H1 (cell line): ENCODE data around the gene DKK3. TPM values are rescaled to one million over a fixed set of nuclear protein-coding genes. Genes with fewer than 3 reads are reported as not detected.

ENCODE experiments used
- CTCF ChIA-PET: fragments of 300-600 bp; sonication (Branson Sonifier 250); formaldehyde crosslinking; loops from one replicate; lab custom pipeline; 2021; ENCODE audit not compliant: partially characterized antibody; lab: Charles Lee
- POLR2A ChIA-PET: fragments of 300-600 bp; sonication (Branson Sonifier 250); formaldehyde crosslinking; loops from one replicate; lab custom pipeline; 2021; ENCODE audit warnings: inconsistent platforms; ENCODE audit not compliant: partially characterized antibody; lab: Charles Lee
- DNase-seq, 2 experiments: peaks; one replicate each; pipeline versions ENCODE4 v3.0.0 to v3.0.0-alpha.2; 2010 to 2022; ENCODE audit warnings: low spot score in 2 of 2, low read depth in 1 of 2, mixed read lengths in 1 of 2
- FAIRE-seq: peaks from 2 replicates; lab custom pipeline; 2011; peaks lifted over from hg19 to GRCh38; lab: Jason Lieb, UNC
- H2AFZ ChIP-seq: 2 replicates; pipeline ENCODE4 v1.8.1; 2012; ENCODE audit warnings: low read length, inconsistent platforms
- H2AK5ac ChIP-seq: 2 replicates; pipeline ENCODE4 v1.6.1; 2013; ENCODE audit warnings: low read depth, low read length
- H2BK120ac ChIP-seq: replicated peaks from 2 replicates; pipeline ENCODE3; 2013; ENCODE audit warnings: low read depth, low read length, inconsistent platforms
- H2BK12ac ChIP-seq: 2 replicates; pipeline ENCODE4 v1.6.1; 2013; ENCODE audit warnings: low read depth, low read length
- H2BK15ac ChIP-seq: 2 replicates; pipeline ENCODE4 v1.6.1; 2013; ENCODE audit warnings: low read length
- H2BK20ac ChIP-seq: 2 replicates; pipeline ENCODE4 v1.6.1; 2013; ENCODE audit warnings: low read length
- H2BK5ac ChIP-seq: 2 replicates; pipeline ENCODE4 v1.6.1; 2013; ENCODE audit warnings: low read depth, low read length
- H3K14ac ChIP-seq: 2 replicates; pipeline ENCODE4 v1.6.1; 2013; ENCODE audit warnings: inconsistent platforms; ENCODE audit not compliant: insufficient read length
- H3K18ac ChIP-seq: 2 replicates; pipeline ENCODE4 v1.6.1; 2013; ENCODE audit warnings: low read length; ENCODE audit errors: extremely low read depth
- H3K23ac ChIP-seq: 2 replicates; pipeline ENCODE4 v1.6.1; 2013; ENCODE audit warnings: inconsistent platforms; ENCODE audit not compliant: insufficient read length
- H3K23me2 ChIP-seq: 2 replicates; pipeline ENCODE4 v1.6.1; 2013; ENCODE audit warnings: low read depth, low read length
- H3K27ac ChIP-seq: 2 replicates; pipeline ENCODE4 v1.6.1; 2011; ENCODE audit warnings: low read depth, low read length, inconsistent platforms
- H3K27me3 ChIP-seq, 4 experiments: replicated peaks in 1 of 4; 1 replicate in 1 of 4; 2 replicates in 3 of 4; pipeline versions ENCODE4 v1.6.1 to v1.8.1; 2011 to 2013; ENCODE audit warnings: low read length in 3 of 4, mild to moderate bottlenecking in 3 of 4, inconsistent platforms in 2 of 4, mixed read lengths in 2 of 4, moderate library complexity in 1 of 4; ENCODE audit not compliant: control insufficient read depth in 3 of 4, insufficient read depth in 3 of 4; ENCODE audit errors: extremely low read depth in 1 of 4
- H3K36me3 ChIP-seq, 4 experiments: 2 replicates each; pipeline versions ENCODE4 v1.6.1 to v1.8.1; 2011 to 2013; ENCODE audit warnings: mild to moderate bottlenecking in 4 of 4, low read length in 3 of 4, moderate library complexity in 2 of 4, control low read depth in 1 of 4, inconsistent platforms in 1 of 4; ENCODE audit not compliant: insufficient read depth in 4 of 4, control insufficient read depth in 2 of 4
- H3K4ac ChIP-seq: replicated peaks from 2 replicates; pipeline ENCODE3; 2013; ENCODE audit warnings: low read length, low read depth, mixed read lengths, inconsistent platforms; ENCODE audit not compliant: insufficient read length
- H3K4me1 ChIP-seq, 4 experiments: replicated peaks in 1 of 4; 1 replicate in 1 of 4; 2 replicates in 3 of 4; pipeline versions ENCODE4 v1.6.1 to v1.8.1; 2011 to 2013; ENCODE audit warnings: low read length in 3 of 4, inconsistent platforms in 2 of 4, mixed read lengths in 1 of 4; ENCODE audit not compliant: insufficient read depth in 4 of 4, control insufficient read depth in 3 of 4
- H3K4me2 ChIP-seq, 2 experiments: 2 replicates each; pipeline versions ENCODE4 v1.6.1 to v1.8.1; 2011 to 2013; ENCODE audit warnings: low read depth in 2 of 2, low read length in 2 of 2, control low read depth in 1 of 2, inconsistent platforms in 1 of 2, mild to moderate bottlenecking in 1 of 2; ENCODE audit not compliant: insufficient read depth in 1 of 2
- H3K4me3 ChIP-seq, 4 experiments: fragments of 200-600, 300-600 bp in 1 of 4; sonication (generic), shearing (Covaris generic), sonication (Bioruptor Twin) in 1 of 4; 2 replicates each; pipeline versions ENCODE4 v1.5.1 to v1.8.1; 2011 to 2016; ENCODE audit warnings: low read length in 4 of 4, low read depth in 3 of 4, control low read depth in 2 of 4, inconsistent platforms in 2 of 4, mild to moderate bottlenecking in 2 of 4, mixed read lengths in 1 of 4, moderate library complexity in 1 of 4; ENCODE audit not compliant: insufficient read depth in 2 of 4; ENCODE audit errors: extremely low read depth in 1 of 4
- H3K56ac ChIP-seq: replicated peaks from 2 replicates; pipeline ENCODE3; 2013; ENCODE audit warnings: low read depth, mild to moderate bottlenecking, mixed read lengths, low read length, inconsistent platforms; ENCODE audit not compliant: insufficient read length
- H3K79me1 ChIP-seq: 2 replicates; pipeline ENCODE4 v1.6.1; 2013; ENCODE audit warnings: low read depth, low read length, control low read depth
- H3K79me2 ChIP-seq, 2 experiments: 2 replicates each; pipeline versions ENCODE4 v1.6.1 to v1.8.1; 2012 to 2013; ENCODE audit warnings: low read length in 2 of 2, mild to moderate bottlenecking in 2 of 2, inconsistent platforms in 1 of 2; ENCODE audit not compliant: insufficient read depth in 2 of 2, control insufficient read depth in 1 of 2
- H3K9ac ChIP-seq, 4 experiments: replicated peaks in 1 of 4; 1 replicate in 1 of 4; 2 replicates in 3 of 4; pipeline versions ENCODE4 v1.6.1 to v1.8.1; 2011 to 2013; ENCODE audit warnings: low read depth in 3 of 4, low read length in 3 of 4, control low read depth in 2 of 4, mild to moderate bottlenecking in 2 of 4, moderate library complexity in 2 of 4, inconsistent platforms in 1 of 4; ENCODE audit errors: extremely low read depth in 1 of 4
- H3K9me3 ChIP-seq, 2 experiments: 2 replicates each; pipeline versions ENCODE4 v1.6.1 to v1.8.1; 2012 to 2013; ENCODE audit warnings: mild to moderate bottlenecking in 2 of 2, moderate library complexity in 2 of 2, control low read depth in 1 of 2, inconsistent platforms in 1 of 2, low read depth in 1 of 2, low read length in 1 of 2, mixed read lengths in 1 of 2; ENCODE audit not compliant: insufficient read depth in 2 of 2
- H4K20me1 ChIP-seq, 2 experiments: replicated peaks in 1 of 2; 2 replicates each; pipeline versions ENCODE3 to v1.8.1; 2011 to 2013; ENCODE audit warnings: inconsistent platforms in 2 of 2, low read length in 2 of 2, mild to moderate bottlenecking in 1 of 2; ENCODE audit not compliant: insufficient read depth in 2 of 2, control insufficient read depth in 1 of 2
- H4K5ac ChIP-seq: 2 replicates; pipeline ENCODE4 v1.6.1; 2013; ENCODE audit warnings: low read length, low read depth, mixed read lengths, inconsistent platforms; ENCODE audit not compliant: insufficient read length
- H4K8ac ChIP-seq: 2 replicates; pipeline ENCODE4 v1.8.0; 2013; ENCODE audit warnings: mild to moderate bottlenecking, moderate library complexity, low read length, inconsistent platforms; ENCODE audit not compliant: insufficient read depth; ENCODE audit errors: extremely low read depth
- H4K91ac ChIP-seq: replicated peaks from 2 replicates; pipeline ENCODE3; 2013; ENCODE audit warnings: low read length, mixed read lengths, inconsistent platforms; ENCODE audit not compliant: insufficient read length
- BACH1 ChIP-seq: IDR thresholded peaks from 2 replicates; pipeline ENCODE4 v1.6.1; 2012; ENCODE audit warnings: low read length, improper control_type of control experiment
- CBX5 ChIP-seq: fragments of 300-800, 300-1000 bp; sonication (generic); IDR thresholded peaks from 2 replicates; pipeline ENCODE4 v1.7.1; 2016; ENCODE audit warnings: antibody characterized with exemption, low read length, low read depth
- CHD1 ChIP-seq: IDR thresholded peaks from 2 replicates; pipeline ENCODE4 v1.6.1; 2012; ENCODE audit warnings: low read depth, low read length, improper control_type of control experiment
- FOSL1 ChIP-seq: IDR thresholded peaks from 2 replicates; pipeline ENCODE4 v1.6.1; 2011; ENCODE audit warnings: mild to moderate bottlenecking, low read depth, low read length, moderate library complexity; ENCODE audit not compliant: insufficient read depth
- KDM5A ChIP-seq: fragments of 200-600 bp; IDR thresholded peaks from 2 replicates; pipeline ENCODE4 v1.7.1; 2012; ENCODE audit warnings: mild to moderate bottlenecking, low read length, inconsistent platforms, mixed read lengths
- RAD21 ChIP-seq, 2 experiments: IDR thresholded peaks in 1 of 2; conservative IDR thresholded peaks in 1 of 2; 2 replicates each; pipeline ENCODE4 v1.6.1; 2011; ENCODE audit warnings: low read depth in 2 of 2, low read length in 2 of 2, improper control_type of control experiment in 1 of 2, inconsistent platforms in 1 of 2, mild to moderate bottlenecking in 1 of 2, moderate library complexity in 1 of 2
- RFX5 ChIP-seq: IDR thresholded peaks from 2 replicates; pipeline ENCODE4 v1.6.1; 2011; ENCODE audit warnings: low read depth, low read length, improper control_type of control experiment, borderline replicate concordance
- RXRA ChIP-seq: IDR thresholded peaks from 2 replicates; pipeline ENCODE4 v1.6.1; 2011; ENCODE audit warnings: low read depth, mild to moderate bottlenecking, low read length, moderate library complexity; ENCODE audit not compliant: insufficient read depth
- SIN3A ChIP-seq, 2 experiments: IDR thresholded peaks in 1 of 2; conservative IDR thresholded peaks in 1 of 2; 2 replicates each; pipeline ENCODE4 v1.6.1; 2011 to 2012; ENCODE audit warnings: low read length in 2 of 2, improper control_type of control experiment in 1 of 2, low read depth in 1 of 2, mild to moderate bottlenecking in 1 of 2
- SIX5 ChIP-seq: IDR thresholded peaks from 2 replicates; pipeline ENCODE4 v1.6.1; 2011; ENCODE audit warnings: mild to moderate bottlenecking, low read depth, low read length
- SP1 ChIP-seq: IDR thresholded peaks from 2 replicates; pipeline ENCODE4 v1.6.1; 2011; ENCODE audit warnings: low read depth, low read length
- SP2 ChIP-seq: IDR thresholded peaks from 2 replicates; pipeline ENCODE4 v1.6.1; 2012; ENCODE audit warnings: mild to moderate bottlenecking, low read length, inconsistent platforms
- TAF7 ChIP-seq: optimal IDR thresholded peaks from 2 replicates; pipeline ENCODE3; 2011; ENCODE audit warnings: low read depth, mild to moderate bottlenecking, inconsistent platforms, low read length, moderate library complexity, borderline replicate concordance
- TCF12 ChIP-seq: IDR thresholded peaks from 2 replicates; pipeline ENCODE4 v1.6.1; 2011; ENCODE audit warnings: low read depth, mild to moderate bottlenecking, low read length
- WGBS, 2 experiments: shearing (Covaris generic) in 1 of 2; methylation state at CpG; one replicate each; pipeline versions ENCODE4 v1.1.6 to v1.1.7; 2013 to 2015; ENCODE audit warnings: low lambda C conversion rate in 2 of 2, mixed read lengths in 2 of 2, inconsistent platforms in 1 of 2, low coverage in 1 of 2, missing lambda C conversion rate in 1 of 2; ENCODE audit not compliant: insufficient replicate concordance in 2 of 2, insufficient coverage in 1 of 2, insufficient read length in 1 of 2; ENCODE audit errors: extremely low coverage in 1 of 2, missing lambda C conversion rate in 1 of 2; 5-methylcytosine and 5-hydroxymethylcytosine counted together
- polyA plus RNA-seq, 7 experiments: library from polyadenylated mRNA; depleted of rRNA in 3 of 7; stranded (reverse) in 5 of 7; unstranded in 2 of 7; fragments of >200 nt in 5 of 7; fragments of 200-250 nt in 2 of 7; gene quantifications; 1 replicate in 5 of 7; 2 replicates in 1 of 7; 4 replicates in 1 of 7; pipeline versions ENCODE4 v1.2.1 to v1.2.3, GENCODE V29; 2011 to 2013; ENCODE audit warnings: missing spikeins in 2 of 7, mixed read lengths in 2 of 7
- total RNA-seq: library from RNA; stranded (reverse); fragmentation: NEBNext Ultra II Directional; extraction: Animal tissue kit (Norgen Biotek cat#: 25700); gene quantifications from 2 replicates; pipeline ENCODE4 v1.2.1, GENCODE V29; 2021

The DKK3 gene
- total and polyA plus RNA-seq, 2 of the 8 experiments (the other 6 are each of a cell fraction or from before 2014, with no cell fraction given), result 30.0 to 40.1 TPM

DNA sequence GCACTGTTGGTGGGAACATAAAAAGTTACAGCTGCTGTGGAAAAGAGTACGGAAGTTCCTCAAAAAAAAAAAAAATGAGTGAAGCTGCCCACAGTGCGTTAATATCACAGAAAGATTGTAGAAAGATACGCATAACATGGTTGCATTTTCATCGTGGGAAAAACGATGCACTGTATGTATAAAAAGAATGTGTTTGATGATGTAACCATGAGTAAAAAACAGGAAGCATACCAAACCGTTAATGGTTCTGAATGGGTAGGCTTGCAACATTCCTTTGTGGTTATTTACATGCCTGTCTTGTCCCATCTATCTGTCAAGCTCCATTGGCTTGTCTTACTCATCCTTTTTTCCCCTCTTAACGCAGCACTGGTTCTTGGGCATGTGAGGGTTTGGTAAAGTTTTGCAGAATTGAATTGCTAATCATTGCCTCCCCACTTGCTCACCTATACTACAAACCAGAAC is 33.8 kb upstream of the DKK3 start:
- Histone ChIP-seq H4K20me1 (no peaks in the 10 kb centered on the region), H2BK15ac (no peak overlapping the region), H4K5ac (no peak overlapping the region), H3K79me2 (no peaks in the 10 kb centered on the region), H2BK5ac (no peak overlapping the region), H3K23ac (no peak overlapping the region), H3K9me3 (peaks cover 3 to 5% of the 10 kb centered on the region in 2 experiments; a peak in 1 of 4 replicates), H3K27me3 (no peaks in the 10 kb centered on the region; a peak in 1 of 7 replicates), H3K36me3 (no peaks in the 10 kb centered on the region), H4K8ac (no peak overlapping the region), H2BK12ac (no peak overlapping the region), H2BK20ac (no peak overlapping the region), H3K4ac (no peak overlapping the region), H3K4me1 (no peaks in the 10 kb centered on the region), H3K27ac (no peak overlapping the region), H3K9ac (no peak overlapping the region), H2AK5ac (no peak overlapping the region), H3K56ac (no peak overlapping the region), H4K91ac (no peak overlapping the region), H2AFZ (no peak overlapping the region), H2BK120ac (no peak overlapping the region), H3K14ac (no peak overlapping the region), H3K4me3 (no peak overlapping the region), H3K79me1 (no peaks in the 10 kb centered on the region), H3K4me2 (no peak overlapping the region), H3K23me2 (no peaks in the 10 kb centered on the region), H3K18ac (no peak overlapping the region)
- 88% methylated on average over 7 of the region's 7 CpGs; no CpG with 5 or more reads in 1 of the 2 experiments for WGBS, 2 experiments
- CTCF ChIA-PET, result interaction anchor here (0.6 to 6.2 kb wide), 9 partner anchors 14 to 1194 kb away, joined by 3 to 42 read pairs (median 4); partner anchors contain the start of gene DKK3
- no peak for DNase-seq
- no peak for FAIRE-seq
- POLR2A ChIA-PET, result interaction anchor here (1.1 kb wide), 1 partner anchor 35 kb away, joined by 3 read pairs; no protein-coding TSS in a partner anchor
- TF ChIP-seq TAF7, result no peak
- no peak for TF ChIP-seq RAD21 (IDR thresholded peaks at IDR 0.05 in 1 of 2, conservative IDR thresholded peaks at IDR 0.05 in 1 of 2; ENCODE audit: low read depth in 2 of 2, low read length in 2 of 2)
- TF ChIP-seq SP1, result no peak
- no peak for TF ChIP-seq KDM5A
- no peak for TF ChIP-seq RXRA
- no peak for TF ChIP-seq SIX5
- no peak for TF ChIP-seq TCF12
- TF ChIP-seq SP2, result no peak
- no peak for TF ChIP-seq SIN3A (conservative IDR thresholded peaks at IDR 0.05 in 1 of 2, IDR thresholded peaks at IDR 0.05 in 1 of 2; ENCODE audit: low read depth in 1 of 2, low read length in 2 of 2)
- TF ChIP-seq CBX5, result no peak
- TF ChIP-seq FOSL1, result no peak
- no peak for TF ChIP-seq CHD1
- no peak for TF ChIP-seq RFX5
- no peak for TF ChIP-seq BACH1
